ENCODE results near the gene MFN2. TPM values are rescaled to one million over a fixed set of nuclear protein-coding genes. Genes with fewer than 3 reads are reported as not detected.

Gene MFN2
- total RNA-seq, 1 donor from 2014 or later, result 54.2 TPM

Other genes starting within 250 kb of the MFN2 start
- 34.1 and 36.5 TPM in 2 replicates for gene AGTRAP, start 244.3 kb upstream of the MFN2 start, total RNA-seq
- gene C1orf167, start 218.3 kb upstream of the MFN2 start, total RNA-seq, result not detected in 2 replicates
- gene MTHFR, start 174.5 kb upstream of the MFN2 start, total RNA-seq, result 23.2 and 24.6 TPM in 2 replicates
- gene CLCN6, start 174.3 kb upstream of the MFN2 start, total RNA-seq, result 13.3 and 15.1 TPM in 2 replicates
- not detected in 2 replicates for gene NPPA, start 132.7 kb upstream of the MFN2 start, total RNA-seq
- gene NPPB, start 121.5 kb upstream of the MFN2 start, total RNA-seq, result not detected in 2 replicates
- 36.4 and 37.7 TPM in 2 replicates for gene KIAA2013, start 54.0 kb upstream of the MFN2 start, total RNA-seq
- 23.7 and 26.0 TPM in 2 replicates for gene PLOD1, start 45.7 kb upstream of the MFN2 start, total RNA-seq
- 78.0 and 79.3 TPM in 2 replicates for gene MIIP, start 39.1 kb downstream of the MFN2 start, total RNA-seq
- gene TNFRSF8, start 82.9 kb downstream of the MFN2 start, total RNA-seq, result 36.9 and 37.6 TPM in 2 replicates
- 164 and 170 TPM in 2 replicates for gene TNFRSF1B, start 186.5 kb downstream of the MFN2 start, total RNA-seq
- gene VPS13D, start 249.6 kb downstream of the MFN2 start, total RNA-seq, result 30.9 and 33.3 TPM in 2 replicates